ENCODE results near the gene KRTAP4-7. TPM values are rescaled to one million over a fixed set of nuclear protein-coding genes. Genes with fewer than 3 reads are reported as not detected.
"Not testable (repeated sequence)": the region's sequence is repeated elsewhere in the genome, so short reads cannot be mapped to it uniquely, and the experiment has no call there.

Gene KRTAP4-7
- total and polyA plus RNA-seq, 3 donors from 2014 or later, result not detected

DNA sequence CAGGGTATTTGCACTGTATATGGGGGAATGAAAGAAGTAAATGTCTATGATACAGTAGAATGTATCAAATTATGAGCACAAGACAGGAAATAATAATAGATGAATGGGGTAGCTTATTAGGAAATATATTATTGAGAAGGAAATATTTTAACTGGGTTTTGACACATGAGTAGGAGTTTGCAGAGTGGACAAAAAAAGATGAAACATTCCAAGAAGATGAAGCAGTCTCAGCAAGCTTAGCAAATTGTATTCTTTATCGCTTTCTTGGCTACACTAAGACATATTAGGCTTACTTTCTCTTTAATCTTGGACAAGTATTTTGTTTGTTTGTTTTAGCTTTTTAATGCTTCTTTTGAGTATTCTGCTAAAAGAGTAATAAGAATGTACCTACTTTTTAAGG is 19.9 kb downstream of the KRTAP4-7 start:
- no peak for TF ChIP-seq CTCF (IDR thresholded peaks at IDR 0.05)
- no peak for TF ChIP-seq POLR2A (IDR thresholded peaks at IDR 0.05)
- no peak for DNase-seq
- Histone ChIP-seq H3K36me3 (ENCODE audit: low read depth, missing control alignments) (no peaks in the 10 kb centered on the region), H3K9me3 (no peaks in the 10 kb centered on the region), H3K27me3 (no peaks in the 10 kb centered on the region), H3K4me1 (no peaks in the 10 kb centered on the region), H3K4me3 (no peak overlapping the region), H3K27ac (no peak overlapping the region)
- intact Hi-C loops (cut with DNase I; ENCODE audit: low total_unique reads), result no loop called here
- WGBS, 2 donors, result 64 to 77% methylated on average over 1 of the region's 1 CpG

GRCh38 chr17:41104386-41105038 is 20.6 kb downstream of the KRTAP4-7 start:
- H3K9me3 ChIP-seq; intact Hi-C loops (cut with DNase I; ENCODE audit: low total_unique reads); H3K4me1 ChIP-seq; DNase-seq; H3K27ac ChIP-seq; H3K4me3 ChIP-seq; H3K27me3 ChIP-seq; H3K36me3 ChIP-seq (ENCODE audit: low read depth, missing control alignments): not testable (repeated sequence)
- 90 to 93% methylated on average over 2 of the region's 2 CpGs for WGBS, 2 donors

DNA sequence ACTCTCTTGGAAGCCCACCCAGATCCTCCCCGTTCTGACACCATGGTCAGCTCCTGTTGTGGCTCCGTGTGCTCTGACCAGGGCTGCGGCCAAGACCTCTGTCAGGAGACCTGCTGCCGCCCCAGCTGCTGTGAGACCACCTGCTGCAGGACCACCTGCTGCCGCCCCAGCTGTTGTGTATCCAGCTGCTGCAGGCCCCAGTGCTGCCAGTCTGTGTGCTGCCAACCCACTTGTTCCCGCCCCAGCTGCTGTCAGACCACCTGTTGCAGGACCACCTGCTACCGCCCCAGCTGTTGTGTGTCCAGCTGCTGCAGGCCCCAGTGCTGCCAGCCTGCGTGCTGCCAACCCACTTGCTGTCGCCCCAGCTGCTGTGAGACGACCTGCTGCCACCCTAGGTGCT is 21.4 kb downstream of the KRTAP4-7 start, which contains the start of gene KRTAP4-9:
Gene KRTAP4-9 (plus strand): TSS at position 43 of the 400 bp plus-strand sequence. CDS start 0 bp downstream, at position 43.
- H3K36me3 ChIP-seq (ENCODE audit: low read depth, missing control alignments); intact Hi-C loops (cut with DNase I; ENCODE audit: low total_unique reads): not testable (repeated sequence)
- WGBS, 2 donors, result 60 to 63% methylated on average over 2 to 4 of the region's 10 CpGs

DNA sequence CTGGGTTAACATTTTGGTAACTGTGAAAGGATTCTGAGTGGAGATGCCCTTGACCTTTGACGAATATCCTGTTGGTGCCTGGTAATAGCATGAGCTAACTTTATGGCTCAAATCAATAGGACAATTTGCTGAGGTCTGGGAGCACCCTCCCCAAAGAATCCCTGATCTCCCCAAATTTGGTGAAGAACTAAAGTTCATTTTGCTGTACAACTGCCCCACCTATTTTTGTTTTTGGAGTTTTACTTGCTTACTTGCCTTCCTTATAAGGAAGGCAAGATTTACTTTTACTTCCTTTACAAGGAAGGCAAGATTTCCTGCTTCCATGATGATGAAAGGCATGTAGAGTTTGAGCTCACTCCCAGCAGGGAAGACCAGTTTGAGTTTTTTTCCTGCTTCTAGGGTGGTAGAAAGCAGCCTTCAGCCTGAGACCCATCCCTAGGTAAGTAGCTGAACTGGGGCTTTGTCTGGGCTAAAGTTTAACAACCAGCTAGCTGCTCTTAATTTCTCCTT is 24.0 kb downstream of the KRTAP4-7 start:
- H3K4me3 ChIP-seq, result no peak overlapping the region
- no peaks in the 10 kb centered on the region for H3K27me3 ChIP-seq
- intact Hi-C loops (cut with DNase I; ENCODE audit: low total_unique reads), result no loop called here
- no peaks in the 10 kb centered on the region for H3K9me3 ChIP-seq
- DNase-seq, result no peak
- H3K27ac ChIP-seq, result no peak overlapping the region
- no peaks in the 10 kb centered on the region for H3K4me1 ChIP-seq
- 50 to 68% methylated on average over 1 of the region's 1 CpG for WGBS, 2 donors
- no peak for TF ChIP-seq POLR2A (IDR thresholded peaks at IDR 0.05)
- no peak for TF ChIP-seq CTCF (IDR thresholded peaks at IDR 0.05)
- H3K36me3 ChIP-seq (ENCODE audit: low read depth, missing control alignments), result no peaks in the 10 kb centered on the region

More for the DNA sequence above, 21.4 kb downstream of the KRTAP4-7 start, which contains the start of gene KRTAP4-9:
- not testable (repeated sequence) for DNase-seq, H3K27me3 ChIP-seq, H3K9me3 ChIP-seq, H3K4me1 ChIP-seq, H3K4me3 ChIP-seq, H3K27ac ChIP-seq

DNA sequence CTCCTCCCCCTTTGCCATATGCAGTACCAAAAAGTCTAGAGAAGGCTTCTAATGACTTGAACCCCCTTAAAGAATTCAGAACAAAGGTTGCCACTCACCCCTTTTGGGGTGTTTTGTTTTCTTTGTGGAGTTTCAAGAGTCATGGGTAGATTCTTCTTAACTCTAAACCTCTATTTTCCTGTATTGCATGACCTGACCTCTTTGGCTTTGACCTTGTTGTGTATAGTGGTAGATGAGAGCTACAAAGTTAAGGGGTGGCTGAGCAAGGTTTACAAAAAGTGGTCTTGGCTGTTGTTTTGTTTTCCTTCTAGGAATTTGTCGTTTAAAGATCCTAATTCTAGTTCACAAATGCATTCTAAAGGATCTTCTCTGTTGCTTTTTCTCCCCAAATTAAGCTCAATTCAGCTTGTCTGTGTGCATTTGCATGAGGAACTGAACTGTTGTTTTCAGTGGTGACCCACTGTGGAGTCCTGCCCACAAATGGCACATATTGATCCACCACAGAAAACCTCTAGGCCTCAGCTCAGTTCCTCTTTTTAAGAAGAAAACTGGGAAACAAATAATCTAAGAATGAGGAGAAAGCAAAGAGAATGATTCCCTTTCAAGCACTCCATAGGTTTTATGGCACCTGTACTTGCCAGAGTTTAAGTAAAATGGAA is 24.9 kb downstream of the KRTAP4-7 start:
- H3K4me3 ChIP-seq; H3K36me3 ChIP-seq (ENCODE audit: low read depth, missing control alignments); intact Hi-C loops (cut with DNase I; ENCODE audit: low total_unique reads); DNase-seq; H3K27ac ChIP-seq; H3K4me1 ChIP-seq; H3K27me3 ChIP-seq; H3K9me3 ChIP-seq: not testable (repeated sequence)
- 4 to 48% methylated on average over 1 of the region's 1 CpG for WGBS, 2 donors

DNA sequence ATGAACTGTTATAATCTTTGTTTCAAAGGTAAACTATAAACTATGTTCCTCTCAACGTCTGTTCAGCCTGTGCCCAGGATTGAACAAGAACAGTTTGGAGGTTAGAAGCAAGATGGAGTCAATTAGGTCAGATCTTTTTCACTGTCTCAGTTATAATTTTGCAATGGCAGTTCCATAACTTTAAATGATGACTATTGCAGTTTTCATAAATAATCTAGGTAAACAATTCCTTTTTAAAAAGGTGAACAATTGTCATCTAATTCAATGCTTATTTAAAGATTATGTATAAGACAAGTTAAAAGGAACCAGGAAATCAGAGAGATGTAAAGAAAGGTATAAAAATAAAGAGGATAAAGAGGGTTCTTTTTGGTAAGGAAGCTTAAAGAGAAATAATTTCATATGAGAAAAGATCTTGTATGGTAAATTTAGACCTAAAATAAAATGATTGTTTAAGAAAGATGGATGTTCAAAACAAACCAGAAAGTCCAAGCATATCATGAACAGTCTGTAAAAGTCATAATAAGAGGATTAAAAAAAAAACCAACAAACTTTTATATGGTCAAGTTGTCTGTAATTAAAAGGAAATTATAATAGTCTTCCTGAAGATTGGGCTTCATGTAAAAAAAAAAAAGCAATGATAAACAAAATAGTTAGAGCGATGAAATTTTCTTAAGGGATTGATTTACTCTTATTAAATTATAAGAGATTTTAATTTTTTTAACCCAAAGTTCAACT is 27.4 kb downstream of the KRTAP4-7 start:
- DNase-seq, result no peak
- H3K27me3 ChIP-seq, result no peaks in the 10 kb centered on the region
- intact Hi-C loops (cut with DNase I; ENCODE audit: low total_unique reads), result no loop called here
- WGBS, 2 donors, result 78 to 85% methylated on average over 2 of the region's 2 CpGs
- TF ChIP-seq POLR2A (IDR thresholded peaks at IDR 0.05), result no peak
- TF ChIP-seq CTCF (IDR thresholded peaks at IDR 0.05), result no peak
- no peak overlapping the region for H3K27ac ChIP-seq
- H3K4me1 ChIP-seq, result no peaks in the 10 kb centered on the region
- H3K4me3 ChIP-seq, result no peak overlapping the region
- H3K36me3 ChIP-seq (ENCODE audit: low read depth, missing control alignments), result no peaks in the 10 kb centered on the region
- no peaks in the 10 kb centered on the region for H3K9me3 ChIP-seq

Measured in testis (tissue), 3 donors.